Memory B cell (primary cell): ENCODE data around the gene ETV4.

ENCODE experiments used
- ATAC-seq: fragments of 150-1000 bp; cut with Tn5 transposase; 2 replicates; pipeline ENCODE4 v1.10.0; 2021; ENCODE audit warnings: low read depth, mild to moderate bottlenecking, moderate library complexity
- DNase-seq, 2 donors: peaks; one replicate each; pipeline ENCODE4 v3.0.0; 2022; ENCODE audit warnings: low spot score in 2 of 2
- H3K27ac Mint-ChIP-seq: one replicate; pipeline ENCODE4 v1.8.0; 2022; ENCODE audit warnings: mild to moderate bottlenecking, moderate library complexity, mixed read lengths
- H3K27me3 Mint-ChIP-seq: one replicate; pipeline ENCODE4 v1.8.0; 2022; ENCODE audit warnings: mixed read lengths
- H3K36me3 Mint-ChIP-seq: one replicate; pipeline ENCODE4 v1.8.0; 2022; ENCODE audit warnings: mild to moderate bottlenecking, mixed read lengths
- H3K4me1 Mint-ChIP-seq: one replicate; pipeline ENCODE4 v1.8.0; 2022; ENCODE audit warnings: mixed read lengths
- H3K4me3 Mint-ChIP-seq: one replicate; pipeline ENCODE4 v1.8.0; 2022; ENCODE audit warnings: mild to moderate bottlenecking, moderate library complexity, mixed read lengths
- H3K9me3 Mint-ChIP-seq: one replicate; pipeline ENCODE4 v1.8.0; 2022; ENCODE audit warnings: mixed read lengths

Gene ETV4

DNA sequence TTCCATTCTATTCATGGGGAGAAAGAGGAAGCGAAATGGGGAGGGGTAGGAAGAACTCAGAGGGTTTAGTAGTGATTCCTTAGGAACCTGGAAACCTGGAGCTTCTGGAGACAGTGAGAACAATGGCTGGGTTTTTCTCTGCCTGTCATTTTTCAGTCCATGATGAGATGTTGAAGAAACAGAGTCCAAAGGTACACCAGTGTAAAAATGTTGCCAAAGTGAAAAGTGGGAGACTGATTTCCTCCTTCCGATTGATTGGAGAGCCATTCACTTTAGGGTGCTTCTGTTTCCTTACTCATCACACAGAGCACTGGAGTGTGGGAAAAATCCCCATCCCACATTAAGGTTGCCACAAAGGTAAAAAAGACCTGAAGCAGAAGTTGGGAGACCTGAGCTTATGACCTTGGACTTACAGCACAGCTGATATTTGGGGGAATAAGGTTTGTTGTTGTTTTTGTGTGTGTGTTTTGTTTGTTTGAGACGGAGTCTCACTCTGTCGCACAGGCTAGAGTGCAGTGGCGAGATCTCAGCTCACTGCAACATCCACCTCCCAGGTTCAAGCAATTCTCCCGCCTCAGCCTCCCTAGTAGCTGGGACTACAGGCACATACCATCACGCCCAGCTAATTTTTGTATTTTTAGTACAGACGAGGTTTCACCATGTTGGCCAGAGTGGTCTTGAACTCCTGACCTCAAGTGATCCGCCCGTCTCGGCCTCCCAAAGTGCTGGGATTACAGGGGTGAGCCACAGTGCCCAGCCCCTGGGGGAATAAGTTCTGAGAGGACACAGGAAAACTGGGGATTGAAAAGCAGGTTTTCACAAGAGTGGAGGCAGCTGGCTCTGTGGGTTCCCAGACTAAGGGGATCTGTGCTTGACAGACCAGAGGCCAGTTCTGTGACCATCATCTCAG lies 63.8 kb downstream of the ETV4 start:
- DNase-seq (no peak), ATAC-seq (no peak)
- Mint-ChIP-seq H3K27ac (no peak overlapping the region), H3K27me3 (no peaks in the 10 kb centered on the region), H3K9me3 (no peaks in the 10 kb centered on the region), H3K4me1 (peaks cover 11% of the 10 kb centered on the region), H3K4me3 (no peak overlapping the region), H3K36me3 (peaks cover 2% of the 10 kb centered on the region)

DNA sequence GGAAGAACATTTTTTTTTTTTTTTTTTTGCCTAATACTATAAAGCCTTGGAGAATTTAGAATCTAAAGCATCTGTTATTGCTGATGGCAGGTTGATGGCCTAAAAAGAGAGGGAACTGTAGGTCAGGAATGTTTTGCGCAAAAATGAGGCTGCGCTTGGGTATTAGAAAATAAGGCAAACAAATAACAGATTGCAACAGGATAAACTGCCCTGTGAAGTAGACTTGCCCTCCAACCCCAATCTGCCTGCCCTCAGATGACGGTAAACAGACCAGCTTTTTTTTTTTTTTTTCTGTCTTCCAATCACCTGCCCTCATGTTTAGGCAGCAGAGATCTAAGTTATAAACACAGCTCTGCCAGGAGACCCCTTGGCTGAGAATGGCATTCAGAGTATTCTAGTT lies 66.2 kb downstream of the ETV4 start:
- Mint-ChIP-seq H3K4me3 (no peak overlapping the region), H3K4me1 (peaks cover 6% of the 10 kb centered on the region), H3K36me3 (peaks cover 2% of the 10 kb centered on the region), H3K9me3 (no peaks in the 10 kb centered on the region), H3K27me3 (no peaks in the 10 kb centered on the region), H3K27ac (no peak overlapping the region)
- ATAC-seq (no peak), DNase-seq (no peak)
